Osteocyte (in vitro differentiated cells): Measurements from ENCODE around the gene SGCD. TPM values are rescaled to one million over a fixed set of nuclear protein-coding genes. Genes with fewer than 3 reads are reported as not detected.

Experiments used
- DNase-seq: peaks from one replicate; pipeline ENCODE4 v3.0.0; 2021; ENCODE audit warnings: mixed read lengths; ENCODE audit not compliant: unreplicated experiment; ENCODE audit errors: extremely low spot score
- H3K27ac Mint-ChIP-seq: one replicate; pipeline ENCODE4 v1.8.0; 2021; ENCODE audit warnings: mild to moderate bottlenecking, mixed read lengths; ENCODE audit not compliant: unreplicated experiment
- H3K27me3 Mint-ChIP-seq: one replicate; pipeline ENCODE4 v1.8.0; 2021; ENCODE audit warnings: mixed read lengths; ENCODE audit not compliant: unreplicated experiment
- H3K36me3 Mint-ChIP-seq: one replicate; pipeline ENCODE4 v1.8.0; 2021; ENCODE audit warnings: mixed read lengths; ENCODE audit not compliant: unreplicated experiment
- H3K4me1 Mint-ChIP-seq: one replicate; pipeline ENCODE4 v1.8.0; 2021; ENCODE audit warnings: mixed read lengths; ENCODE audit not compliant: unreplicated experiment
- H3K4me3 Mint-ChIP-seq: one replicate; pipeline ENCODE4 v1.8.0; 2021; ENCODE audit warnings: mild to moderate bottlenecking, moderate library complexity, mixed read lengths; ENCODE audit not compliant: unreplicated experiment
- H3K9me3 Mint-ChIP-seq: one replicate; pipeline ENCODE4 v1.8.0; 2021; ENCODE audit warnings: mixed read lengths; ENCODE audit not compliant: unreplicated experiment
- total RNA-seq: library from RNA; stranded (reverse); gene quantifications from 2 replicates; pipeline ENCODE4 v1.2.1, GENCODE V29; 2021
- TF ChIP-seq, protein P1 (sequence below): fragments of 200-600 bp; sonication (generic); IDR thresholded peaks from 2 replicates; pipeline ENCODE4 v1.5.0; 2021; ENCODE audit warnings: antibody characterized with exemption, mild to moderate bottlenecking, moderate library complexity

SGCD gene
- total RNA-seq, 1 donor from 2014 or later = 13.1 TPM

DNA sequence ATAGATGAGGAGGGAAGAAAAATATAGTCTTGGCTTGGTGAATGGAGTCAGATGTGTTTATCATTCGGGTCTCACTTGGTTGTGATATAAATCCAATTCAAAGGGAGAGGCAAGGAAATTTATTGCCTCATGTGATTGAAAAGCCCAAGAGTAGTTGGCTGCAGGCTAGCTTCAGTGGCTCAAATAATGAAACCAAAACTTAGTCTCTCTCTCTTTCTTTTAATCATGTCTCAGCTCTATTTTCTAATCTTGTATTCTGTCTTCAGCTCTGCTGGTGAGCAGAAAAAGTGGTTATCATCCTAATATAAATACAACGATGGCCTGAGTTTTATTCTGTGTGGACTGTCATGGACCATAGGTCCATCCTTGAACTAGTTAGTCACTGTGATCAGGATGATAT, 288.9 kb downstream of the SGCD start:
- DNase-seq = no peak
- no peaks in the 10 kb centered on the region for H3K4me1 Mint-ChIP-seq
- H3K4me3 Mint-ChIP-seq = no peak overlapping the region
- H3K36me3 Mint-ChIP-seq = peaks cover 9% of the 10 kb centered on the region
- H3K9me3 Mint-ChIP-seq = peaks cover 16% of the 10 kb centered on the region
- no peak overlapping the region for H3K27ac Mint-ChIP-seq
- no peaks in the 10 kb centered on the region for H3K27me3 Mint-ChIP-seq
- TF ChIP-seq, protein P1, sequence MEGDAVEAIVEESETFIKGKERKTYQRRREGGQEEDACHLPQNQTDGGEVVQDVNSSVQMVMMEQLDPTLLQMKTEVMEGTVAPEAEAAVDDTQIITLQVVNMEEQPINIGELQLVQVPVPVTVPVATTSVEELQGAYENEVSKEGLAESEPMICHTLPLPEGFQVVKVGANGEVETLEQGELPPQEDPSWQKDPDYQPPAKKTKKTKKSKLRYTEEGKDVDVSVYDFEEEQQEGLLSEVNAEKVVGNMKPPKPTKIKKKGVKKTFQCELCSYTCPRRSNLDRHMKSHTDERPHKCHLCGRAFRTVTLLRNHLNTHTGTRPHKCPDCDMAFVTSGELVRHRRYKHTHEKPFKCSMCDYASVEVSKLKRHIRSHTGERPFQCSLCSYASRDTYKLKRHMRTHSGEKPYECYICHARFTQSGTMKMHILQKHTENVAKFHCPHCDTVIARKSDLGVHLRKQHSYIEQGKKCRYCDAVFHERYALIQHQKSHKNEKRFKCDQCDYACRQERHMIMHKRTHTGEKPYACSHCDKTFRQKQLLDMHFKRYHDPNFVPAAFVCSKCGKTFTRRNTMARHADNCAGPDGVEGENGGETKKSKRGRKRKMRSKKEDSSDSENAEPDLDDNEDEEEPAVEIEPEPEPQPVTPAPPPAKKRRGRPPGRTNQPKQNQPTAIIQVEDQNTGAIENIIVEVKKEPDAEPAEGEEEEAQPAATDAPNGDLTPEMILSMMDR = no peak

- Mint-ChIP-seq H3K27ac (no peak overlapping the region), H3K27me3 (no peaks in the 10 kb centered on the region), H3K36me3 (no peaks in the 10 kb centered on the region), H3K9me3 (peaks cover under 1% of the 10 kb centered on the region), H3K4me3 (no peak overlapping the region), H3K4me1 (no peaks in the 10 kb centered on the region)
- DNase-seq = no peak
- TF ChIP-seq, protein P1 = no peak
These were observed 290.5 kb downstream of the SGCD start for GRCh38 chr5:156617426-156617825.

DNA sequence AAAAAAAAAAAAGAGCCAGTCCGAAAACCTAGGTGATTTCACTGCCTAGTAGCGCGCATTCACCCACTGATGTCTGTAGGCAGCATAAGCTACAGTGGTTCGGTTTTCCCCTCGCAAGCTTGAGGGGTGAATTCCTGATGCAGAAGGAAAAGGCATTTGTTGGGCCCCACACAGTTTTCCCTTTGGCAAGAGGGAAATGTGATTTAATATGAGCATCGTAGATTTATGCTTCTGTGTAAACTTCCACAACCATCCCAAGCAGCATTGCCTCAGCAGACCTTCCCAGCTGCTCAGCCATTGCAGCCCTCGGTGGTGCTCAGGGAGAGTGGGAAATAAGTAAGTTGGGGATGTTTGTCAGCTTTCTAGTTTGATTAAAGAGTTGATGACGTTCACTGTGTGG, 291.6 kb downstream of the SGCD start:
- Mint-ChIP-seq H3K27me3 (no peaks in the 10 kb centered on the region), H3K36me3 (no peaks in the 10 kb centered on the region), H3K4me1 (no peaks in the 10 kb centered on the region), H3K4me3 (no peak overlapping the region), H3K27ac (no peak overlapping the region), H3K9me3 (no peaks in the 10 kb centered on the region)
- TF ChIP-seq, protein P1 = no peak
- no peak for DNase-seq

GRCh38 chr5:156621719-156622118, 294.8 kb downstream of the SGCD start:
- TF ChIP-seq, protein P1 = no peak
- no peaks in the 10 kb centered on the region for H3K4me1 Mint-ChIP-seq
- H3K27ac Mint-ChIP-seq = no peak overlapping the region
- H3K36me3 Mint-ChIP-seq = no peaks in the 10 kb centered on the region
- no peaks in the 10 kb centered on the region for H3K27me3 Mint-ChIP-seq
- H3K9me3 Mint-ChIP-seq = no peaks in the 10 kb centered on the region
- no peak for DNase-seq
- H3K4me3 Mint-ChIP-seq = no peak overlapping the region

DNA sequence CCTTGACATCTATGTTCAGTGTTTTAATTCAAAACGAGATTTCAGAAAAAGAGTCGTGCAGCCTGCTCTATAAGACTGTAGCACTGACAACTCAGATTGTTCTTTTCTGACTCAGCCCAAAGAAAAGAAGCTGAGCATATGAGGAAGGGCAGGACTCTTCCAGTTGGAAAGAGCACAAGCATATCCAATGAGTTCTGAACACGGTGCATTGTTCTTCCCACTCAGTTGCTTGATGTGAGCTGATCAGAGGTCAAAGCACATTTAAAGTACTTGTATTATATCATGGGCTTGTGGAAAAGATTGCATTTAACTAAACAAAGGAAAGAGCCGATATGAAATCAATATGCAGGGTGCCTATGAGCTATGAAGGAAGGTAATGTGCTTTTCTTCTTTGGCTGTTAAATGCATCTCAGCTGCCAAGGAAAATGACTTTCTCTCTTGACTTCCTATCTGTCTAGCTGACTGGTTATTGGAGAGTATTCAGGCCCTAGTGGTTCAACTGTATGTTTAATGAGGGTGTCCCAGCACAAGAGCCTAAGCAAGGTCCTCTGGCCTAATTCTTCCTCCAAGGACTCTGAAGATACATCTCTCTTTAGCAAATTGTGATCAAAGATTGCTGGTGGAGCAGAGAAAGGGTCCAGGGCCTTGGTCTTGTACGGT, 296.5 kb downstream of the SGCD start:
- Mint-ChIP-seq H3K4me1 (no peaks in the 10 kb centered on the region), H3K4me3 (no peak overlapping the region), H3K27me3 (no peaks in the 10 kb centered on the region), H3K36me3 (no peaks in the 10 kb centered on the region), H3K27ac (no peak overlapping the region), H3K9me3 (no peaks in the 10 kb centered on the region)
- TF ChIP-seq, protein P1 = no peak
- no peak for DNase-seq
